Tibial nerve (tissue), 4 donors: ENCODE measurements around the gene VRK1.

Source experiments
- CTCF ChIP-seq, 5 experiments: fragments of 200-600 bp in 3 of 5; fragments of 450-650 bp in 2 of 5; sonication (generic) in 3 of 5; IDR thresholded peaks; one replicate each; pipeline ENCODE4 v1.5.1; 2016 to 2019; ENCODE audit warnings: antibody characterized with exemption in 5 of 5, mild to moderate bottlenecking in 3 of 5, moderate library complexity in 2 of 5
- EP300 ChIP-seq, 2 donors: sonication (generic); formaldehyde crosslinking; IDR thresholded peaks; one replicate each; pipeline ENCODE4 v1.6.1; 2017; ENCODE audit warnings: antibody characterized with exemption in 2 of 2, mild to moderate bottlenecking in 1 of 2

GRCh38 chr14:96876747-96877146 lies 79.6 kb downstream of the VRK1 start:
- no peak for TF ChIP-seq CTCF (IDR thresholded peaks at IDR 0.05)
- TF ChIP-seq EP300 (IDR thresholded peaks at IDR 0.05): no peak
